H9 (cell line): ENCODE measurements around the gene MAT2A. TPM values are rescaled to one million over a fixed set of nuclear protein-coding genes. Genes with fewer than 3 reads are reported as not detected.

Experiments
- DNase-seq: peaks from one replicate; pipeline ENCODE4 v3.0.0-alpha.2; 2017
- H2AFZ ChIP-seq: one replicate; pipeline ENCODE4 v1.6.1; 2013; ENCODE audit warnings: mild to moderate bottlenecking, low read length, control low read depth, moderate library complexity
- H2AK5ac ChIP-seq: 2 replicates; pipeline ENCODE4 v1.6.1; 2013; ENCODE audit warnings: low read length, control low read depth, mixed read lengths; ENCODE audit not compliant: insufficient read length
- H2BK120ac ChIP-seq: one replicate; pipeline ENCODE4 v1.6.1; 2013; ENCODE audit warnings: low read depth, mild to moderate bottlenecking, low read length, control low read depth, inconsistent platforms; ENCODE audit not compliant: poor library complexity, severe bottlenecking
- H2BK12ac ChIP-seq: 2 replicates; pipeline ENCODE4 v1.6.1; 2013; ENCODE audit warnings: low read length, control low read depth, mixed read lengths, low read depth; ENCODE audit not compliant: insufficient read length
- H2BK15ac ChIP-seq: 2 replicates; pipeline ENCODE4 v1.6.1; 2013; ENCODE audit warnings: low read depth, low read length, control low read depth
- H2BK20ac ChIP-seq: one replicate; pipeline ENCODE4 v1.6.1; 2013; ENCODE audit warnings: low read depth, mild to moderate bottlenecking, low read length, control low read depth, inconsistent platforms; ENCODE audit not compliant: poor library complexity, severe bottlenecking
- H2BK5ac ChIP-seq: 2 replicates; pipeline ENCODE4 v1.6.1; 2013; ENCODE audit warnings: low read length, control low read depth, mixed read lengths; ENCODE audit not compliant: insufficient read length
- H3K14ac ChIP-seq: 2 replicates; pipeline ENCODE4 v1.6.1; 2013; ENCODE audit warnings: low read length, control low read depth; ENCODE audit not compliant: insufficient read depth
- H3K18ac ChIP-seq: 2 replicates; pipeline ENCODE4 v1.6.1; 2013; ENCODE audit warnings: low read depth, mild to moderate bottlenecking, mixed read lengths, low read length, control low read depth; ENCODE audit not compliant: insufficient read length
- H3K23ac ChIP-seq: 2 replicates; pipeline ENCODE4 v1.6.1; 2013; ENCODE audit warnings: low read length, control low read depth, mixed read lengths, low read depth; ENCODE audit not compliant: insufficient read length
- H3K23me2 ChIP-seq: 2 replicates; pipeline ENCODE4 v1.6.1; 2013; ENCODE audit warnings: low read depth, mild to moderate bottlenecking, mixed read lengths, low read length, control low read depth; ENCODE audit not compliant: insufficient read length, poor library complexity, severe bottlenecking
- H3K27ac ChIP-seq: 2 replicates; pipeline ENCODE4 v1.5.1; 2013; ENCODE audit warnings: low read length, control low read depth, mixed read lengths, low read depth; ENCODE audit not compliant: insufficient read length
- H3K27me3 ChIP-seq: 2 replicates; pipeline ENCODE4 v1.6.1; 2013; ENCODE audit warnings: low read length, control low read depth, inconsistent platforms; ENCODE audit not compliant: insufficient read depth
- H3K4ac ChIP-seq: 2 replicates; pipeline ENCODE4 v1.6.1; 2013; ENCODE audit warnings: low read depth, mild to moderate bottlenecking, control low read depth, inconsistent platforms, low read length, moderate library complexity
- H3K4me1 ChIP-seq: 2 replicates; pipeline ENCODE4 v1.6.1; 2013; ENCODE audit warnings: low read length, control low read depth, inconsistent platforms; ENCODE audit not compliant: insufficient read depth
- H3K4me2 ChIP-seq: 2 replicates; pipeline ENCODE4 v1.6.1; 2013; ENCODE audit warnings: low read length, control low read depth, mixed read lengths; ENCODE audit not compliant: insufficient read length, insufficient read depth
- H3K56ac ChIP-seq: 2 replicates; pipeline ENCODE4 v1.6.1; 2013; ENCODE audit warnings: low read depth, mild to moderate bottlenecking, mixed read lengths, low read length, control low read depth; ENCODE audit not compliant: insufficient read length
- H3K79me1 ChIP-seq: 2 replicates; pipeline ENCODE4 v1.6.1; 2013; ENCODE audit warnings: low read depth, mild to moderate bottlenecking, moderate library complexity, low read length, control low read depth, inconsistent platforms; ENCODE audit not compliant: insufficient read depth, poor library complexity, severe bottlenecking
- H3K79me2 ChIP-seq: 2 replicates; pipeline ENCODE4 v1.6.1; 2013; ENCODE audit warnings: low read length, control low read depth, inconsistent platforms; ENCODE audit not compliant: insufficient read depth
- H3K9ac ChIP-seq: 2 replicates; pipeline ENCODE4 v1.6.1; 2013; ENCODE audit warnings: low read length, control low read depth, mixed read lengths; ENCODE audit not compliant: insufficient read length; ENCODE audit errors: extremely low read depth
- H3K9me3 ChIP-seq: one replicate; pipeline ENCODE4 v1.6.1; 2013; ENCODE audit warnings: low read depth, low read length, inconsistent platforms; ENCODE audit not compliant: control insufficient read depth
- H3T11ph ChIP-seq: one replicate; pipeline ENCODE4 v1.6.1; 2013; ENCODE audit warnings: mild to moderate bottlenecking, low read length, control low read depth, inconsistent platforms
- H4K20me1 ChIP-seq: one replicate; pipeline ENCODE4 v1.6.1; 2013; ENCODE audit not compliant: control insufficient read depth, insufficient read length, insufficient read depth
- H4K5ac ChIP-seq: 2 replicates; pipeline ENCODE4 v1.6.1; 2013; ENCODE audit warnings: low read depth, mild to moderate bottlenecking, mixed read lengths, low read length, control low read depth; ENCODE audit not compliant: insufficient read length
- H4K8ac ChIP-seq: replicated peaks from 2 replicates; pipeline ENCODE4 v1.6.1; 2013; ENCODE audit warnings: low read length, control low read depth, mixed read lengths, low read depth; ENCODE audit not compliant: insufficient read length
- H4K91ac ChIP-seq: 2 replicates; pipeline ENCODE4 v1.6.1; 2013; ENCODE audit warnings: low read depth, mild to moderate bottlenecking, moderate library complexity, mixed read lengths, low read length, control low read depth; ENCODE audit not compliant: insufficient read length
- H3K27ac Mint-ChIP-seq, 3 experiments: 2 replicates in 2 of 3; 3 replicates in 1 of 3; pipeline ENCODE4 v1.8.0; 2020 to 2021; ENCODE audit warnings: mixed read lengths in 3 of 3, mild to moderate bottlenecking in 1 of 3, moderate library complexity in 1 of 3
- H3K27me3 Mint-ChIP-seq: 2 replicates; pipeline ENCODE4 v1.8.0; 2021; ENCODE audit warnings: low read depth, mild to moderate bottlenecking, moderate library complexity, mixed read lengths
- H3K36me3 Mint-ChIP-seq, 3 experiments: 2 replicates in 2 of 3; 3 replicates in 1 of 3; pipeline ENCODE4 v1.8.0; 2020 to 2021; ENCODE audit warnings: low read depth in 3 of 3, mixed read lengths in 3 of 3; ENCODE audit not compliant: insufficient read depth in 1 of 3
- H3K4me1 Mint-ChIP-seq, 2 experiments: 2 replicates each; pipeline ENCODE4 v1.8.0; 2020; ENCODE audit warnings: mixed read lengths in 2 of 2
- H3K4me3 Mint-ChIP-seq, 2 experiments: 2 replicates in 1 of 2; 3 replicates in 1 of 2; pipeline ENCODE4 v1.8.0; 2020 to 2021; ENCODE audit warnings: mild to moderate bottlenecking in 2 of 2, mixed read lengths in 2 of 2, moderate library complexity in 1 of 2
- H3K9me3 Mint-ChIP-seq, 2 experiments: 2 replicates in 1 of 2; 3 replicates in 1 of 2; pipeline ENCODE4 v1.8.0; 2020; ENCODE audit warnings: mild to moderate bottlenecking in 2 of 2, mixed read lengths in 2 of 2, moderate library complexity in 1 of 2
- WGBS: extraction: QIAGEN DNeasy Blood & Tissue Kit; methylation state at CpG from one replicate; pipeline ENCODE4 v1.1.7; 2013; ENCODE audit warnings: missing lambda C conversion rate, low lambda C conversion rate, mixed read lengths; ENCODE audit not compliant: insufficient read length; ENCODE audit errors: extremely low coverage; 5-methylcytosine and 5-hydroxymethylcytosine counted together
- total RNA-seq: library from RNA; stranded (reverse); gene quantifications from 2 replicates; pipeline ENCODE4 v1.2.1, GENCODE V29; 2021
- TF ChIP-seq, protein P1 (sequence below): fragments of 200-600 bp; sonication (generic); conservative IDR thresholded peaks from 3 replicates; pipeline ENCODE4 v1.8.0; 2021; ENCODE audit warnings: antibody characterized with exemption, mild to moderate bottlenecking

Gene MAT2A
- total RNA-seq, 1 experiment from 2014 or later = 459 TPM

DNA sequence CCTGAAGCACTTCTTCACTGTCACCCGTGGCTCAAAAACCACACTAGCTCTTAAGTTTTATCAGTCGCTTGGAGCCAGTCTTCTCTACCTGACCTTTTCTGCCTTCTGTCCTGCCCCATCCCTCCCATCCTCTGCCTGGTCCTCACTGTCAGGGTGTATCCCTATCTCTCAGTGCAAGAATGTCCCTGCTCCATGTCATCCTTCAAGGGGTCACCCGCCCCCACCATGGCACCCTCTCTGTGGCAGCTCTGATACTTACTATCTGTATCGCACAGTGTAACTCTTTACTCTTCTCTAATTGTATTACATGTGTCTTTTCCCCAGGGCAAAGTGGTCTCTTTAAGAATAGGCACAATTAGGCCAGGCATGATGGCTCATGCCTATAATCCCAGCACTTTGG, 49.7 kb downstream of the MAT2A start:
- Histone ChIP-seq H2AK5ac (no peak overlapping the region), H3K18ac (no peak overlapping the region), H2AFZ (no peak overlapping the region), H2BK12ac (no peak overlapping the region), H3T11ph (no peak overlapping the region), H3K4me2 (no peak overlapping the region), H3K4ac (no peak overlapping the region), H3K23me2 (peaks cover 7% of the 10 kb centered on the region), H3K23ac (no peak overlapping the region), H3K79me1 (no peaks in the 10 kb centered on the region), H4K8ac (no peak overlapping the region), H3K56ac (no peak overlapping the region), H3K79me2 (no peaks in the 10 kb centered on the region), H2BK20ac (no peak overlapping the region), H2BK15ac (no peak overlapping the region), H3K27me3 (peaks cover 5% of the 10 kb centered on the region; the same call in 1 of the 2 replicates), H2BK5ac (no peak overlapping the region), H4K20me1 (no peaks in the 10 kb centered on the region), H3K9ac (no peak overlapping the region), H3K14ac (no peak overlapping the region), H4K5ac (no peak overlapping the region), H3K9me3 (no peaks in the 10 kb centered on the region), H2BK120ac (no peak overlapping the region), H4K91ac (no peak overlapping the region), H3K27ac (no peak overlapping the region), H3K4me1 (no peaks in the 10 kb centered on the region; the same call in 1 of the 2 replicates)
- no peak overlapping the region for H3K4me3 Mint-ChIP-seq
- WGBS = no CpG with 5 or more reads among the region's 4 CpGs
- TF ChIP-seq, protein P1, sequence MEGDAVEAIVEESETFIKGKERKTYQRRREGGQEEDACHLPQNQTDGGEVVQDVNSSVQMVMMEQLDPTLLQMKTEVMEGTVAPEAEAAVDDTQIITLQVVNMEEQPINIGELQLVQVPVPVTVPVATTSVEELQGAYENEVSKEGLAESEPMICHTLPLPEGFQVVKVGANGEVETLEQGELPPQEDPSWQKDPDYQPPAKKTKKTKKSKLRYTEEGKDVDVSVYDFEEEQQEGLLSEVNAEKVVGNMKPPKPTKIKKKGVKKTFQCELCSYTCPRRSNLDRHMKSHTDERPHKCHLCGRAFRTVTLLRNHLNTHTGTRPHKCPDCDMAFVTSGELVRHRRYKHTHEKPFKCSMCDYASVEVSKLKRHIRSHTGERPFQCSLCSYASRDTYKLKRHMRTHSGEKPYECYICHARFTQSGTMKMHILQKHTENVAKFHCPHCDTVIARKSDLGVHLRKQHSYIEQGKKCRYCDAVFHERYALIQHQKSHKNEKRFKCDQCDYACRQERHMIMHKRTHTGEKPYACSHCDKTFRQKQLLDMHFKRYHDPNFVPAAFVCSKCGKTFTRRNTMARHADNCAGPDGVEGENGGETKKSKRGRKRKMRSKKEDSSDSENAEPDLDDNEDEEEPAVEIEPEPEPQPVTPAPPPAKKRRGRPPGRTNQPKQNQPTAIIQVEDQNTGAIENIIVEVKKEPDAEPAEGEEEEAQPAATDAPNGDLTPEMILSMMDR = no peak
- H3K36me3 Mint-ChIP-seq = no peaks in the 10 kb centered on the region; a peak in 1 of 7 replicates
- no peak overlapping the region for H3K27ac Mint-ChIP-seq
- H3K4me1 Mint-ChIP-seq = peaks cover 0 to 2% of the 10 kb centered on the region in 2 experiments; a peak in 1 of 4 replicates
- peaks cover 32% of the 10 kb centered on the region for H3K27me3 Mint-ChIP-seq
- no peak for DNase-seq
- no peaks in the 10 kb centered on the region; a peak in 1 of 5 replicates for H3K9me3 Mint-ChIP-seq
